DOHH2 (cell line): Measurements from ENCODE around the gene SRF.

Experiments used
- CTCF ChIP-seq: fragments of 200-600 bp; sonication (generic); IDR thresholded peaks from one replicate; pipeline ENCODE4 v1.5.1; 2014; ENCODE audit warnings: antibody characterized with exemption, mild to moderate bottlenecking, low read depth, low read length; ENCODE audit not compliant: poor library complexity, severe bottlenecking
- EZH2phosphoT487 ChIP-seq: fragments of 200-600 bp; sonication (generic); IDR thresholded peaks from 2 replicates; pipeline ENCODE4 v1.6.1; 2017; ENCODE audit warnings: borderline replicate concordance, mild to moderate bottlenecking, antibody characterized with exemption, low read length, moderate library complexity, mixed read lengths

DNA sequence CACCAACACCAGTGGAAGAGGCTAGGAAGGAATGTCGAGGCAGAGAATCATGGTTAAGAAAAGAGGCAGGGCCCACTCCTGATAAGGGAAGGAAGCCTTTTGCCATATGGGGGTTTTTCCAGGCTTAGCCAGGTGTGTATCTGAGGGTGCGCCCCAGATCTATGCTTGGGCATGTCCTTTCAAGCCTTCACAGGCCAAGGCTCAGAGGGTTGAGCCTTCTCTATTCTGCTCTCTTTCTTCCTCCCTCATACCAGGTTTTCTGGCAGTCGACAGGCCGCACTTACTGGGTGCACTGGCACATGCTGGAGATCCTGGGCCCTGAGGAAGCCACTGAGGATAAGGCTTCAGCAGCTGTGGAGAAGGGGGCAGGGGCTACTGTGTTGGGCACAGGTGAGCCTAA lies 15.6 kb downstream of the SRF start:
- no peak for TF ChIP-seq CTCF
- TF ChIP-seq EZH2phosphoT487: no peak
